HepG2 (cell line): Measurements from ENCODE around the gene TBXAS1. TPM values are rescaled to one million over a fixed set of nuclear protein-coding genes. Genes with fewer than 3 reads are reported as not detected.

Source experiments
- ATAC-seq: fragments of 200-7000 bp; cut with Tn5 transposase; 3 replicates; pipeline ENCODE4 v1.9.1; 2020; ENCODE audit warnings: mild to moderate bottlenecking, moderate library complexity
- BruUV-seq: library from RNA; stranded (reverse); fragments of 400-500 nt; replicated peaks from 2 replicates; lab custom pipeline; 2021; lab: Mats Ljungman, UMichigan
- CTCF ChIA-PET: fragments of 300-600 bp; formaldehyde crosslinking; extraction: SDS; loops from one replicate; lab custom pipeline; 2021; ENCODE audit warnings: low total read pairs, inconsistent platforms, low intra/inter-chr PET ratio; lab: Yijun Ruan, JAX
- POLR2A ChIA-PET: fragments of 350-600 bp; sonication (Branson Sonifier 250); formaldehyde crosslinking; loops from one replicate; lab custom pipeline; 2020; ENCODE audit warnings: antibody characterized with exemption, inconsistent platforms; lab: Yijun Ruan, JAX
- DNase-seq: peaks from one replicate; pipeline ENCODE4 v3.0.0-alpha.2; 2015; ENCODE audit warnings: low spot score
- FAIRE-seq: peaks from 3 replicates; lab custom pipeline; 2011; peaks lifted over from hg19 to GRCh38; lab: Jason Lieb, UNC
- H2AFZ ChIP-seq: one replicate; pipeline ENCODE4 v1.6.1; 2011; ENCODE audit warnings: low read length, inconsistent platforms
- H3K27ac ChIP-seq: fragments of 300-600 bp; 3 replicates; pipeline ENCODE4 v1.8.0; 2011; ENCODE audit warnings: mixed run types, mild to moderate bottlenecking, mixed read lengths, low read length, inconsistent platforms; ENCODE audit not compliant: insufficient read depth; ENCODE audit errors: extremely low read length
- H3K27me3 ChIP-seq, 2 experiments: fragments of 200-600 bp in 1 of 2; 2 replicates in 1 of 2; 3 replicates in 1 of 2; pipeline versions ENCODE4 v1.6.0 to v1.8.0; 2011; ENCODE audit warnings: low read length in 2 of 2, mild to moderate bottlenecking in 2 of 2, moderate library complexity in 2 of 2, inconsistent platforms in 1 of 2; ENCODE audit not compliant: insufficient read depth in 2 of 2, control insufficient read depth in 1 of 2
- H3K36me3 ChIP-seq, 2 experiments: fragments of 200-600 bp in 1 of 2; replicated peaks in 1 of 2; 2 replicates in 1 of 2; 3 replicates in 1 of 2; pipeline versions ENCODE4 v1.5.1 to v1.8.0; 2011; ENCODE audit warnings: low read length in 2 of 2, inconsistent platforms in 1 of 2; ENCODE audit not compliant: insufficient read depth in 2 of 2, control insufficient read depth in 1 of 2
- H3K4me1 ChIP-seq: 2 replicates; pipeline ENCODE4 v1.5.1; 2012; ENCODE audit warnings: low read length, inconsistent platforms; ENCODE audit not compliant: insufficient read depth
- H3K4me2 ChIP-seq: 2 replicates; pipeline ENCODE4 v1.6.0; 2011; ENCODE audit warnings: low read depth, low read length, inconsistent platforms
- H3K4me3 ChIP-seq, 3 experiments: fragments of 200-600 bp in 1 of 3; sonication (generic), shearing (Covaris generic) in 1 of 3; replicated peaks in 1 of 3; 2 replicates each; pipeline ENCODE4 v1.5.1; 2011 to 2016; ENCODE audit warnings: low read length in 3 of 3, inconsistent platforms in 2 of 3, low read depth in 2 of 3, mild to moderate bottlenecking in 2 of 3, control low read depth in 1 of 3, mixed read lengths in 1 of 3; ENCODE audit not compliant: insufficient read depth in 1 of 3
- H3K79me2 ChIP-seq: one replicate; pipeline ENCODE4 v1.6.1; 2011; ENCODE audit warnings: low read length, inconsistent platforms; ENCODE audit not compliant: insufficient read depth
- H3K9ac ChIP-seq: 2 replicates; pipeline ENCODE4 v1.6.0; 2011; ENCODE audit warnings: mild to moderate bottlenecking, low read depth, low read length, inconsistent platforms; ENCODE audit not compliant: insufficient read depth
- H3K9me3 ChIP-seq: 2 replicates; pipeline ENCODE4 v1.5.1; 2012; ENCODE audit warnings: mild to moderate bottlenecking, low read length
- H4K20me1 ChIP-seq: 2 replicates; pipeline ENCODE4 v1.6.0; 2011; ENCODE audit warnings: inconsistent platforms, mild to moderate bottlenecking, low read length, moderate library complexity; ENCODE audit not compliant: insufficient read depth
- HNRNPLL ChIP-seq: fragments of 200-400 bp; formaldehyde crosslinking; IDR thresholded peaks from 2 replicates; pipeline ENCODE4 v1.6.1; 2017; ENCODE audit warnings: mild to moderate bottlenecking, low read depth, low read length; ENCODE audit not compliant: poor library complexity, severe bottlenecking
- MEIS1 ChIP-seq: sonication (generic); formaldehyde crosslinking; IDR thresholded peaks from 2 replicates; pipeline ENCODE4 v1.9.0; 2021; ENCODE audit warnings: mild to moderate bottlenecking, missing genetic modification reagents, moderate library complexity, borderline replicate concordance
- SOX13 ChIP-seq, 3 experiments: fragments of 450-650 bp in 1 of 3; sonication (generic) in 1 of 3; formaldehyde crosslinking in 1 of 3; IDR thresholded peaks in 2 of 3; conservative IDR thresholded peaks in 1 of 3; 2 replicates each; pipeline versions ENCODE4 v1.5.0 to v1.6.1; 2016 to 2020; ENCODE audit warnings: antibody characterized with exemption in 1 of 3, mild to moderate bottlenecking in 1 of 3, missing compliant biosample characterization in 1 of 3, missing genetic modification reagents in 1 of 3, moderate library complexity in 1 of 3
- ZMAT3 ChIP-seq: sonication (generic); formaldehyde crosslinking; conservative IDR thresholded peaks from 2 replicates; pipeline ENCODE4 v1.7.0; 2021; ENCODE audit warnings: missing genetic modification reagents
- ZNF652 ChIP-seq: IDR thresholded peaks from 2 replicates; pipeline ENCODE4 v1.6.1; 2016; ENCODE audit warnings: low read depth, borderline replicate concordance
- ZNF776 ChIP-seq: sonication (generic); formaldehyde crosslinking; IDR thresholded peaks from 2 replicates; pipeline ENCODE4 v1.4.0; 2020; ENCODE audit warnings: mild to moderate bottlenecking, missing genetic modification reagents
- WGBS: methylation state at CpG from one replicate; pipeline ENCODE4 v1.1.6; 2017; ENCODE audit warnings: low lambda C conversion rate; 5-methylcytosine and 5-hydroxymethylcytosine counted together
- in situ Hi-C: cut with HindIII; loops from 2 replicates; pipeline ENCODE4 v1.10.0; 2017; ENCODE audit warnings: low pct_unique_long_range_greater_than_20kb; ENCODE audit not compliant: extremely low pct_ligation_motif_present
- intact Hi-C: fragments of 100-400 bp; cut with micrococcal nuclease; formaldehyde crosslinking; loops from one replicate; pipeline ENCODE4 v1.10.0; 2022; ENCODE audit not compliant: unreplicated experiment
- polyA plus RNA-seq, 8 experiments: library from polyadenylated mRNA; depleted of rRNA in 3 of 8; stranded (reverse) in 7 of 8; unstranded in 1 of 8; fragments of >200 nt; fragmentation: Illumina TruSeq in 4 of 8; extraction: Trizol in 4 of 8; gene quantifications; 2 replicates each; pipeline versions ENCODE4 v1.2.1 to v1.2.3, GENCODE V29; 2011 to 2016; ENCODE audit warnings: low read depth in 4 of 8, missing spikeins in 1 of 8, mixed read lengths in 1 of 8; ENCODE audit not compliant: insufficient read depth in 1 of 8
- total RNA-seq, 5 experiments: library from RNA; depleted of rRNA; stranded (reverse); fragments of >200 nt; fragmentation: Illumina TruSeq; extraction: Trizol; gene quantifications; 2 replicates each; pipeline ENCODE4 v1.2.3, GENCODE V29; 2016; ENCODE audit warnings: low read depth in 1 of 5
- TF ChIP-seq, protein P1 (sequence below): sonication (generic); formaldehyde crosslinking; IDR thresholded peaks from 2 replicates; pipeline ENCODE4 v1.5.1; 2020; ENCODE audit warnings: mild to moderate bottlenecking, missing genetic modification reagents, moderate library complexity
- TF ChIP-seq, protein P2 (sequence below): fragments of 450-650 bp; IDR thresholded peaks from 2 replicates; pipeline ENCODE4 v1.6.1; 2017; ENCODE audit warnings: mild to moderate bottlenecking

TBXAS1 gene
- total and polyA plus RNA-seq, 2 of the 13 experiments (the other 11 are each of a cell fraction or from before 2014, with no cell fraction given) = 4.0 to 4.9 TPM

DNA sequence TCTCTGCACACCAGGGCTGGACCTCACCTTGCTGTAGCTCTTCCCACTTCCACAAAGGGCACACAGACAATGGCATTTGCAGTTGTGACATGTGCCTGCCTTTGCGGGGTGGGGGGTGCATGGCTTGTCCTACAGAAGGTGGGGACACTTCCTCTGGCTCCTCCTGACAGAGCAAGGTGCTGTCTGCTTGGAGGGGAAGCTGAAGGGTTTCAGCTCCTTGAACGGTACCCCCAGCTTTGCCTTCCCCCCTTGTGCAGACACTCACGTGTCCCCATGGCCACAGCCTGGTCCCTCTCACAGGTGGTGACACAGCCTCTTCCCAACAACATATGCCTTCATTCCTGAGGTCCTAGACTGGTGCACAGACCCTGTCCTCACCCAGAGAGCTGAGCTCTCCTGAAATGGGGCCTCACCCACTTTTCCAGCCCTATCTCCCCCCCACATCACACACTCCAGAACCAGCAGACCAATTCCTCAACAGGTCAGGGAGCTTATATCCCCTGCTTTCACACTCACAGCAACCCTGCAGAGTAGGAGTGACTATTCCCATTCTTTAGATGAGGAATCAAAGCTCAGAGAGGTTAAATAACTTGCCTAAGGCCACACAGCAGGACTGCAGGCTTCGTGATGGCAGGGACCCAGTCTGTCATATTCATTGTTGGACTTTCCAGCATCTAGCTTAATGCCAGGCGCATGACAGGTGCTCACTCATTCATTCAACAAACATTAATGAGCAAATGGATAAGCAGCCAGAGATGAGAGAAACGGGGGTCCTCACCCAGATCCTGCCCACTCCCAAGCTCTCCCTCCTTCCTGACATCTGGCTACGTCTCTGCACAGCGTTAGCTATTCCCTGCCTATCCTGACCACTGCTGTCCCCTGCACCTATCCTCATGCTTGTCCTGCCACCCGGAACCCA lies 189.3 kb downstream of the TBXAS1 start (continued):
- TF ChIP-seq ZNF652 (CRISPR knock-in tag) (no peak), SOX13 (IDR thresholded peaks at IDR 0.05) (no peak), SOX13 (CRISPR knock-in tag; conservative IDR thresholded peaks at IDR 0.05 in 1 of 2, IDR thresholded peaks at IDR 0.05 in 1 of 2) (0 out of 4 replicates have a peak, but pooled peaks of 1 of the 2 experiments have one; percentile 20)

DNA sequence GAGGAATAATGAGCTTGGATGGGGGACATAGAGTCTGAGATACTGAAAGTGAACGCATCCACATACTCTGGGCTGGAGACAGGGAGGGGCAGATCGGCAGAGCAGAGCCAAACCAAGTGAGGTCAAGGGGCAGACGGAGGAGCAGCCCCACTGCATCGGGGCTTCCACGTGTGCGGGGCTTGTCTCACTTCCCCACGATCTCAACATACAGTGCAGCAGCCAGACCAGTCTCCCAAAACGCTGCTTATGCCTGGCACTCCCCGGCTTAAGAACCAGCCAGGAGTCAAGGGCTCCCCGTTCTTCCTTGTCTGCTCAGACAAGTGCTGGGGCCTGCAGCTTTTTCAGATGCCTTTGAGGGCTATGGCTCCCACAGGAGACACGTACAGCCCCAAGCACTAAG lies 190.1 kb downstream of the TBXAS1 start:
- Histone ChIP-seq H3K36me3 (no peaks in the 10 kb centered on the region), H3K79me2 (no peaks in the 10 kb centered on the region), H3K4me1 (peaks cover 38% of the 10 kb centered on the region), H3K9ac (no peak overlapping the region; the same call in 1 of the 2 replicates), H2AFZ (no peak overlapping the region), H3K27me3 (peaks cover 5 to 42% of the 10 kb centered on the region in 2 experiments), H3K4me3 (peak overlapping the region in 1 of 3 experiments; percentile 55; a peak in 3 of 6 replicates), H3K9me3 (no peaks in the 10 kb centered on the region), H3K4me2 (peak overlapping the region; percentile 72), H3K27ac (no peak overlapping the region), H4K20me1 (no peaks in the 10 kb centered on the region)
- in situ Hi-C loops (no loop called here), intact Hi-C loops (no loop called here)
- BruUV-seq = no TSS peak
- no peak for FAIRE-seq
- ChIA-PET POLR2A (no interaction called here), CTCF (no interaction called here)
- DNase-seq = no peak
- peak; percentile 49 for ATAC-seq
- WGBS = 11% methylated on average over 3 of the region's 11 CpGs
- TF ChIP-seq, protein P1, sequence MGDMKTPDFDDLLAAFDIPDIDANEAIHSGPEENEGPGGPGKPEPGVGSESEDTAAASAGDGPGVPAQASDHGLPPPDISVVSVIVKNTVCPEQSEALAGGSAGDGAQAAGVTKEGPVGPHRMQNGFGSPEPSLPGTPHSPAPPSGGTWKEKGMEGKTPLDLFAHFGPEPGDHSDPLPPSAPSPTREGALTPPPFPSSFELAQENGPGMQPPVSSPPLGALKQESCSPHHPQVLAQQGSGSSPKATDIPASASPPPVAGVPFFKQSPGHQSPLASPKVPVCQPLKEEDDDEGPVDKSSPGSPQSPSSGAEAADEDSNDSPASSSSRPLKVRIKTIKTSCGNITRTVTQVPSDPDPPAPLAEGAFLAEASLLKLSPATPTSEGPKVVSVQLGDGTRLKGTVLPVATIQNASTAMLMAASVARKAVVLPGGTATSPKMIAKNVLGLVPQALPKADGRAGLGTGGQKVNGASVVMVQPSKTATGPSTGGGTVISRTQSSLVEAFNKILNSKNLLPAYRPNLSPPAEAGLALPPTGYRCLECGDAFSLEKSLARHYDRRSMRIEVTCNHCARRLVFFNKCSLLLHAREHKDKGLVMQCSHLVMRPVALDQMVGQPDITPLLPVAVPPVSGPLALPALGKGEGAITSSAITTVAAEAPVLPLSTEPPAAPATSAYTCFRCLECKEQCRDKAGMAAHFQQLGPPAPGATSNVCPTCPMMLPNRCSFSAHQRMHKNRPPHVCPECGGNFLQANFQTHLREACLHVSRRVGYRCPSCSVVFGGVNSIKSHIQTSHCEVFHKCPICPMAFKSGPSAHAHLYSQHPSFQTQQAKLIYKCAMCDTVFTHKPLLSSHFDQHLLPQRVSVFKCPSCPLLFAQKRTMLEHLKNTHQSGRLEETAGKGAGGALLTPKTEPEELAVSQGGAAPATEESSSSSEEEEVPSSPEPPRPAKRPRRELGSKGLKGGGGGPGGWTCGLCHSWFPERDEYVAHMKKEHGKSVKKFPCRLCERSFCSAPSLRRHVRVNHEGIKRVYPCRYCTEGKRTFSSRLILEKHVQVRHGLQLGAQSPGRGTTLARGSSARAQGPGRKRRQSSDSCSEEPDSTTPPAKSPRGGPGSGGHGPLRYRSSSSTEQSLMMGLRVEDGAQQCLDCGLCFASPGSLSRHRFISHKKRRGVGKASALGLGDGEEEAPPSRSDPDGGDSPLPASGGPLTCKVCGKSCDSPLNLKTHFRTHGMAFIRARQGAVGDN (CRISPR knock-in tag) = peak; percentile 62
- TF ChIP-seq ZMAT3 = no peak
- TF ChIP-seq MEIS1 (CRISPR knock-in tag) = 0 out of 2 replicates have a peak, but pooled peaks have one; percentile 41
- TF ChIP-seq, protein P2, sequence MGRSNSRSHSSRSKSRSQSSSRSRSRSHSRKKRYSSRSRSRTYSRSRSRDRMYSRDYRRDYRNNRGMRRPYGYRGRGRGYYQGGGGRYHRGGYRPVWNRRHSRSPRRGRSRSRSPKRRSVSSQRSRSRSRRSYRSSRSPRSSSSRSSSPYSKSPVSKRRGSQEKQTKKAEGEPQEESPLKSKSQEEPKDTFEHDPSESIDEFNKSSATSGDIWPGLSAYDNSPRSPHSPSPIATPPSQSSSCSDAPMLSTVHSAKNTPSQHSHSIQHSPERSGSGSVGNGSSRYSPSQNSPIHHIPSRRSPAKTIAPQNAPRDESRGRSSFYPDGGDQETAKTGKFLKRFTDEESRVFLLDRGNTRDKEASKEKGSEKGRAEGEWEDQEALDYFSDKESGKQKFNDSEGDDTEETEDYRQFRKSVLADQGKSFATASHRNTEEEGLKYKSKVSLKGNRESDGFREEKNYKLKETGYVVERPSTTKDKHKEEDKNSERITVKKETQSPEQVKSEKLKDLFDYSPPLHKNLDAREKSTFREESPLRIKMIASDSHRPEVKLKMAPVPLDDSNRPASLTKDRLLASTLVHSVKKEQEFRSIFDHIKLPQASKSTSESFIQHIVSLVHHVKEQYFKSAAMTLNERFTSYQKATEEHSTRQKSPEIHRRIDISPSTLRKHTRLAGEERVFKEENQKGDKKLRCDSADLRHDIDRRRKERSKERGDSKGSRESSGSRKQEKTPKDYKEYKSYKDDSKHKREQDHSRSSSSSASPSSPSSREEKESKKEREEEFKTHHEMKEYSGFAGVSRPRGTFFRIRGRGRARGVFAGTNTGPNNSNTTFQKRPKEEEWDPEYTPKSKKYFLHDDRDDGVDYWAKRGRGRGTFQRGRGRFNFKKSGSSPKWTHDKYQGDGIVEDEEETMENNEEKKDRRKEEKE = no peak
- no peak for TF ChIP-seq HNRNPLL
- no peak for TF ChIP-seq ZNF776 (CRISPR knock-in tag)
